ENCODE measurements around the gene KRT77. TPM values are rescaled to one million over a fixed set of nuclear protein-coding genes. Genes with fewer than 3 reads are reported as not detected.

KRT77 gene
- total RNA-seq, 2 donors from 2014 or later = not detected

- Mint-ChIP-seq H3K4me1 (peaks cover 16% of the 10 kb centered on the region), H3K27ac (no peak overlapping the region), H3K36me3 (ENCODE audit: low read depth) (no peaks in the 10 kb centered on the region), H3K27me3 (peaks cover 26% of the 10 kb centered on the region), H3K4me3 (peak overlapping the region; percentile 17), H3K9me3 (no peaks in the 10 kb centered on the region)
- no peak for ATAC-seq (replicated peaks)
These were observed 11.1 kb downstream of the KRT77 start for GRCh38 chr12:52692254-52692653.

DNA sequence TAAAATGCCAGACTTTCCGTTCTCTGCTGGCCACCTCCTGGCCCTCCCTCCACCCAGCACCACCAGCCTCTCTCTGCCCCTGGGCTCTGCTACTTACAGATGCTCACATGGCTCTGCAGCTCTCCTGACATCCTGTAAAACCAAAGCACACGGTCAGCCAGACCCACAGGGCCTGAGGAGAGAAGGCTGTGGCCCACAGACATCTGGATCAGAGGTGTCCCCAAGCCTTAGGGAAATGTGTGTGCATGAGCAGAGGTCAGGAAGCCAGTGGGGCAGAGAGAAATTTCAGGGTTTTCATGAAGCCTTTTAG lies 11.5 kb downstream of the KRT77 start:
- H3K27ac Mint-ChIP-seq = peak overlapping the region; percentile 1
- ATAC-seq (replicated peaks) = no peak
- no peaks in the 10 kb centered on the region for H3K9me3 Mint-ChIP-seq
- no peaks in the 10 kb centered on the region for H3K36me3 Mint-ChIP-seq (ENCODE audit: low read depth)
- H3K27me3 Mint-ChIP-seq = peaks cover 21% of the 10 kb centered on the region
- peaks cover 16% of the 10 kb centered on the region for H3K4me1 Mint-ChIP-seq
- peak overlapping the region; percentile 70 for H3K4me3 Mint-ChIP-seq

GRCh38 chr12:52691076-52691840 lies 12.1 kb downstream of the KRT77 start:
- peak overlapping the region; percentile 64 for H3K27ac Mint-ChIP-seq
- peak overlapping the region; percentile 70 for H3K4me3 Mint-ChIP-seq
- H3K9me3 Mint-ChIP-seq = no peaks in the 10 kb centered on the region
- peaks cover 20% of the 10 kb centered on the region for H3K27me3 Mint-ChIP-seq
- ATAC-seq (replicated peaks) = peak; percentile 64
- no peaks in the 10 kb centered on the region for H3K36me3 Mint-ChIP-seq (ENCODE audit: low read depth)
- H3K4me1 Mint-ChIP-seq = peaks cover 16% of the 10 kb centered on the region

DNA sequence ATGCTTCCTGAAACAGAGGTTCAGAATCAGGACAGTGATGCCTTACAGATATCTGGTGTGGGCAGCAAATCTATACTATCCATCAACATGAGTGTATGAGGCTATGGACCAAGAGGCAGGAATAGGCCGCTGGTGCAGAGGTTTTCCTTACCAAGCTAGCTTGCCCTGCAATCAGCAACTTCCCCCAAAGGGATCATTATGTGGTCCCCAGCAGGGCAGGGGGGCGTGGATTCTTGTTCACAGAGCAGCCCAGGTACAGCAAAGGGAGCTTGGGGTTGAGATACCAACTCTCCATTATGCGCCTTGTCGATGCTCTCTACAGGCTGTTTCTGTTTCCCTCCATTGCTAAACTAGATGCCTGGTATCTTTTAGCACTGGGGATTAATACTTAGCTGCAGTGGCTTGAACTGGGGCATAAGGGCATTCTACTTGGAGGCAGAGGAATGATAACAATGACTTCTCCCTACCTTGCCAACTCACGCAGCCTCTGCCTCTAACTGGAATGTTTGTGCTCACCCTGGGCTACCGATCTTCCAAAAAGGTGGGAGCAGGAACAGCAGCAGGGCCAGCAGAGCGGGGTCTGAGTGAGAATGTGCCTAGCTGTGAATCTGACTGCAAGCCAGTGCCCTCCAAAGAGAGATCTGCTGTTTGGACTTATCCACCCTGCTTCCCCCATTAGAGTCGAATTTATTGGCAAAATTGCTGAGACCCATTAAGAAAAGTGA lies 12.8 kb downstream of the KRT77 start:
- Mint-ChIP-seq H3K4me3 (peak overlapping the region; percentile 70), H3K27me3 (peaks cover 17% of the 10 kb centered on the region), H3K27ac (peak overlapping the region; percentile 64), H3K36me3 (ENCODE audit: low read depth) (no peaks in the 10 kb centered on the region), H3K4me1 (peaks cover 16% of the 10 kb centered on the region), H3K9me3 (no peaks in the 10 kb centered on the region)
- ATAC-seq (replicated peaks) = no peak

DNA sequence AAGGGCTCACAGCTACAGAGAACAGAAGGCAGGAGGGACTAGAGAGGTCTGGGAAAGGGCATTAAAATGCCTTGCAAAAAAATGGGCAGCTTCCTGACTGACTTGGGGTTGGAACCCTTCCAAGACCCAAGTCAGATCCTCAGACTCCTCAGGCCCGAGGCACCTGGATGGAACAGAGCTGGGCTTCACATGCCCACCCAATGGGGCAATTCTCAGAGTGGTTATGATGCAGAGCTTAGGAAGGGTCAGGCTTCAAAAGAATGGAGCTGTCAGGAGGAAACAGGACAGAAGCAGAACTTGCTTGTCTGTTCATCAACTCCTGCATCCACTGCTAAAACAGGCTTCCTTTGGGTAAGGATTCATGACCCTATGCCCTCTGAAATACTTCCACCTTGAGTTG lies 13.4 kb downstream of the KRT77 start:
- no peaks in the 10 kb centered on the region for H3K36me3 Mint-ChIP-seq (ENCODE audit: low read depth)
- no peaks in the 10 kb centered on the region for H3K9me3 Mint-ChIP-seq
- peaks cover 16% of the 10 kb centered on the region for H3K4me1 Mint-ChIP-seq
- ATAC-seq (replicated peaks) = no peak
- H3K4me3 Mint-ChIP-seq = no peak overlapping the region
- peaks cover 14% of the 10 kb centered on the region for H3K27me3 Mint-ChIP-seq
- H3K27ac Mint-ChIP-seq = no peak overlapping the region

GRCh38 chr12:52689239-52689638 lies 14.1 kb downstream of the KRT77 start:
- Mint-ChIP-seq H3K9me3 (no peaks in the 10 kb centered on the region), H3K36me3 (ENCODE audit: low read depth) (no peaks in the 10 kb centered on the region), H3K27ac (no peak overlapping the region), H3K27me3 (peaks cover 17% of the 10 kb centered on the region), H3K4me1 (peaks cover 16% of the 10 kb centered on the region), H3K4me3 (no peak overlapping the region)
- ATAC-seq (replicated peaks) = no peak

GRCh38 chr12:52688481-52688880 lies 14.8 kb downstream of the KRT77 start:
- Mint-ChIP-seq H3K4me1 (peaks cover 16% of the 10 kb centered on the region), H3K4me3 (no peak overlapping the region), H3K27ac (no peak overlapping the region), H3K27me3 (peaks cover 22% of the 10 kb centered on the region), H3K9me3 (no peaks in the 10 kb centered on the region), H3K36me3 (ENCODE audit: low read depth) (no peaks in the 10 kb centered on the region)
- ATAC-seq (replicated peaks) = no peak

- Mint-ChIP-seq H3K4me1 (peaks cover 12% of the 10 kb centered on the region), H3K9me3 (no peaks in the 10 kb centered on the region), H3K4me3 (no peak overlapping the region), H3K36me3 (ENCODE audit: low read depth) (no peaks in the 10 kb centered on the region), H3K27me3 (peaks cover 16% of the 10 kb centered on the region), H3K27ac (no peak overlapping the region)
- ATAC-seq (replicated peaks) = no peak
These were observed 15.6 kb downstream of the KRT77 start for GRCh38 chr12:52687497-52688385.

GRCh38 chr12:52686756-52687487 lies 16.4 kb downstream of the KRT77 start:
- Mint-ChIP-seq H3K9me3 (no peaks in the 10 kb centered on the region), H3K36me3 (ENCODE audit: low read depth) (no peaks in the 10 kb centered on the region), H3K27me3 (peaks cover 11% of the 10 kb centered on the region), H3K4me3 (no peak overlapping the region), H3K27ac (no peak overlapping the region), H3K4me1 (peaks cover 10% of the 10 kb centered on the region)
- ATAC-seq (replicated peaks) = no peak

GRCh38 chr12:52686063-52686462 lies 17.3 kb downstream of the KRT77 start:
- Mint-ChIP-seq H3K9me3 (no peaks in the 10 kb centered on the region), H3K27me3 (peaks cover 11% of the 10 kb centered on the region), H3K27ac (no peak overlapping the region), H3K36me3 (ENCODE audit: low read depth) (no peaks in the 10 kb centered on the region), H3K4me3 (no peak overlapping the region), H3K4me1 (peaks cover 10% of the 10 kb centered on the region)
- no peak for ATAC-seq (replicated peaks)

GRCh38 chr12:52685406-52685890 lies 17.9 kb downstream of the KRT77 start:
- Mint-ChIP-seq H3K9me3 (no peaks in the 10 kb centered on the region), H3K27me3 (peaks cover 11% of the 10 kb centered on the region), H3K4me3 (no peak overlapping the region)

GRCh38 chr12:52684431-52684830 lies 18.9 kb downstream of the KRT77 start:
- ATAC-seq (replicated peaks) = no peak
- H3K4me3 Mint-ChIP-seq = no peak overlapping the region
- no peaks in the 10 kb centered on the region for H3K9me3 Mint-ChIP-seq
- no peaks in the 10 kb centered on the region for H3K36me3 Mint-ChIP-seq (ENCODE audit: low read depth)
- no peak overlapping the region for H3K27ac Mint-ChIP-seq
- H3K4me1 Mint-ChIP-seq = peaks cover 7% of the 10 kb centered on the region
- peaks cover 11% of the 10 kb centered on the region for H3K27me3 Mint-ChIP-seq

More at GRCh38 chr12:52685406-52685890, 17.9 kb downstream of the KRT77 start:
- H3K36me3 Mint-ChIP-seq (ENCODE audit: low read depth) = no peaks in the 10 kb centered on the region
- no peak overlapping the region for H3K27ac Mint-ChIP-seq
- ATAC-seq (replicated peaks) = no peak
- H3K4me1 Mint-ChIP-seq = peaks cover 7% of the 10 kb centered on the region

GRCh38 chr12:52683575-52684300 lies 19.6 kb downstream of the KRT77 start:
- Mint-ChIP-seq H3K27ac (no peak overlapping the region), H3K36me3 (ENCODE audit: low read depth) (no peaks in the 10 kb centered on the region), H3K27me3 (peaks cover 11% of the 10 kb centered on the region), H3K4me1 (peaks cover 7% of the 10 kb centered on the region), H3K9me3 (no peaks in the 10 kb centered on the region), H3K4me3 (no peak overlapping the region)
- ATAC-seq (replicated peaks) = no peak
